ENCODE results near the gene NFIL3. TPM values are rescaled to one million over a fixed set of nuclear protein-coding genes. Genes with fewer than 3 reads are reported as not detected.
A peak's percentile ranks its signal among the peaks of the same experiment; 100 is the strongest.

NFIL3 gene
- total and polyA plus RNA-seq, 2 of the 4 experiments (the other 2 are of a cell fraction), result 27.6 to 27.7 TPM

- no peaks in the 10 kb centered on the region for H4K20me1 ChIP-seq (ENCODE audit: insufficient read depth, low read length)
- H3K27me3 ChIP-seq (ENCODE audit: control insufficient read depth, insufficient read depth, low read length), result no peaks in the 10 kb centered on the region
- H3K14ac ChIP-seq (replicated peaks; ENCODE audit: low read depth, low read length), result no peak overlapping the region
- no peaks in the 10 kb centered on the region for H3K9me1 ChIP-seq (ENCODE audit: insufficient read depth, low read length)
- no peak overlapping the region for H3K56ac ChIP-seq (ENCODE audit: extremely low read depth, insufficient read depth, low read length)
- ChIA-PET CTCF (interaction anchor here (0.5 kb wide), 2 partner anchors 13 to 141 kb away, joined by 5 to 6 read pairs; no protein-coding TSS in a partner anchor), POLR2A (ENCODE audit: unreplicated experiment) (no interaction called here)
- 0 out of 2 replicates have a peak overlapping the region, but pooled peaks have one; percentile 8 for H2BK120ac ChIP-seq (ENCODE audit: low read depth, low read length)
- no peaks in the 10 kb centered on the region; the same call in 1 of the 2 replicates for H3K9me3 ChIP-seq (ENCODE audit: control insufficient read depth, insufficient read depth, low read length)
- no peaks in the 10 kb centered on the region for H3K36me3 ChIP-seq (ENCODE audit: control insufficient read depth, insufficient read depth, low read length)
- H3K18ac ChIP-seq (ENCODE audit: low read depth, low read length), result peak overlapping the region; percentile 60; the same call in 1 of the 2 replicates
- H4K5ac ChIP-seq (ENCODE audit: low read depth, low read length), result no peak overlapping the region
- ATAC-seq (ENCODE audit: low read depth) (no peak), DNase-seq (no peak)
- no peak overlapping the region for H4K8ac ChIP-seq (ENCODE audit: low read depth in 2 of 2, low read length in 2 of 2)
- H2AK9ac ChIP-seq (replicated peaks; ENCODE audit: low read depth, low read length, poor library complexity), result no peak overlapping the region
- H3K9ac ChIP-seq (ENCODE audit: low read depth, low read length), result no peak overlapping the region
- no peak overlapping the region for H3K4me2 ChIP-seq (ENCODE audit: low read depth, low read length)
- WGBS, 2 experiments (ENCODE audit: extremely low coverage in 2 of 2, insufficient read length in 1 of 2), result no CpG with 5 or more reads among the region's 3 CpGs
- in situ Hi-C loops (cut with MboI; ENCODE audit: low sequenced_read_pairs), result no loop called here
- dilution Hi-C loops (cut with HindIII; ENCODE audit: low sequenced_read_pairs, unreplicated experiment), result no loop called here
- H2BK20ac ChIP-seq (ENCODE audit: low read depth, low read length), result peak overlapping the region; percentile 32; the same call in 1 of the 2 replicates
- H3K79me1 ChIP-seq (ENCODE audit: low read depth in 1 of 2, low read length in 2 of 2), result no peaks in the 10 kb centered on the region
- H2AK5ac ChIP-seq (ENCODE audit: low read depth, low read length), result no peak overlapping the region
- H3K4me3 ChIP-seq (ENCODE audit: insufficient read depth, low read depth, low read length), result no peak overlapping the region
- H3K23ac ChIP-seq (ENCODE audit: low read depth, low read length), result no peak overlapping the region
- no peak overlapping the region for H4K91ac ChIP-seq (ENCODE audit: insufficient read depth, low read depth, low read length)
- peaks cover 6% of the 10 kb centered on the region for H3K4me1 ChIP-seq (ENCODE audit: control insufficient read depth, insufficient read depth, low read length)
- H3K4ac ChIP-seq (ENCODE audit: low read depth, low read length), result no peak overlapping the region
- TF ChIP-seq CHD1 (IDR thresholded peaks at IDR 0.05; ENCODE audit: low read depth, low read length) (no peak), CEBPB (IDR thresholded peaks at IDR 0.05; ENCODE audit: low read depth, low read length) (no peak), RCOR1 (IDR thresholded peaks at IDR 0.05; ENCODE audit: insufficient replicate concordance, low read length) (no peak), BHLHE40 (IDR thresholded peaks at IDR 0.05; ENCODE audit: low read depth, low read length) (no peak), NFE2L2 (IDR thresholded peaks at IDR 0.05; ENCODE audit: low read depth, low read length) (no peak), POLR2A (IDR thresholded peaks at IDR 0.05; ENCODE audit: low read depth, low read length) (no peak), MAZ (IDR thresholded peaks at IDR 0.05; ENCODE audit: borderline replicate concordance, low read depth, low read length) (no peak), SMC3 (IDR thresholded peaks at IDR 0.05; ENCODE audit: low read depth, low read length) (no peak), MAFK (IDR thresholded peaks at IDR 0.05; ENCODE audit: low read depth, low read length) (no peak), MXI1 (IDR thresholded peaks at IDR 0.05; ENCODE audit: borderline replicate concordance, low read depth, low read length) (no peak), RAD21 (IDR thresholded peaks at IDR 0.05; ENCODE audit: low read length) (no peak), USF2 (IDR thresholded peaks at IDR 0.05; ENCODE audit: low read depth, low read length) (no peak), RFX5 (IDR thresholded peaks at IDR 0.05; ENCODE audit: low read depth, low read length) (no peak), FOS (IDR thresholded peaks at IDR 0.05; ENCODE audit: low read depth, low read length) (no peak)
- TF ChIP-seq, protein P1, sequence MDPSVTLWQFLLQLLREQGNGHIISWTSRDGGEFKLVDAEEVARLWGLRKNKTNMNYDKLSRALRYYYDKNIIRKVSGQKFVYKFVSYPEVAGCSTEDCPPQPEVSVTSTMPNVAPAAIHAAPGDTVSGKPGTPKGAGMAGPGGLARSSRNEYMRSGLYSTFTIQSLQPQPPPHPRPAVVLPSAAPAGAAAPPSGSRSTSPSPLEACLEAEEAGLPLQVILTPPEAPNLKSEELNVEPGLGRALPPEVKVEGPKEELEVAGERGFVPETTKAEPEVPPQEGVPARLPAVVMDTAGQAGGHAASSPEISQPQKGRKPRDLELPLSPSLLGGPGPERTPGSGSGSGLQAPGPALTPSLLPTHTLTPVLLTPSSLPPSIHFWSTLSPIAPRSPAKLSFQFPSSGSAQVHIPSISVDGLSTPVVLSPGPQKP (IDR thresholded peaks at IDR 0.05; ENCODE audit: borderline replicate concordance, low read depth, low read length), result no peak
- TF ChIP-seq, protein P2, sequence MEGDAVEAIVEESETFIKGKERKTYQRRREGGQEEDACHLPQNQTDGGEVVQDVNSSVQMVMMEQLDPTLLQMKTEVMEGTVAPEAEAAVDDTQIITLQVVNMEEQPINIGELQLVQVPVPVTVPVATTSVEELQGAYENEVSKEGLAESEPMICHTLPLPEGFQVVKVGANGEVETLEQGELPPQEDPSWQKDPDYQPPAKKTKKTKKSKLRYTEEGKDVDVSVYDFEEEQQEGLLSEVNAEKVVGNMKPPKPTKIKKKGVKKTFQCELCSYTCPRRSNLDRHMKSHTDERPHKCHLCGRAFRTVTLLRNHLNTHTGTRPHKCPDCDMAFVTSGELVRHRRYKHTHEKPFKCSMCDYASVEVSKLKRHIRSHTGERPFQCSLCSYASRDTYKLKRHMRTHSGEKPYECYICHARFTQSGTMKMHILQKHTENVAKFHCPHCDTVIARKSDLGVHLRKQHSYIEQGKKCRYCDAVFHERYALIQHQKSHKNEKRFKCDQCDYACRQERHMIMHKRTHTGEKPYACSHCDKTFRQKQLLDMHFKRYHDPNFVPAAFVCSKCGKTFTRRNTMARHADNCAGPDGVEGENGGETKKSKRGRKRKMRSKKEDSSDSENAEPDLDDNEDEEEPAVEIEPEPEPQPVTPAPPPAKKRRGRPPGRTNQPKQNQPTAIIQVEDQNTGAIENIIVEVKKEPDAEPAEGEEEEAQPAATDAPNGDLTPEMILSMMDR (conservative IDR thresholded peaks at IDR 0.05; ENCODE audit: low read depth, low read length), result no peak
- H2BK15ac ChIP-seq (ENCODE audit: low read depth, low read length), result no peak overlapping the region; the same call in 2 of the 3 replicates
- BruUV-seq (replicated peaks), result no TSS peak
- intact Hi-C loops (cut with micrococcal nuclease), result no loop called here
- peak overlapping the region; percentile 20 for H2BK5ac ChIP-seq (ENCODE audit: low read depth, low read length, poor library complexity, severe bottlenecking)
- peak overlapping the region; percentile 43; the same call in 1 of the 2 replicates for H3K27ac ChIP-seq (ENCODE audit: insufficient read depth, low read length)
- H2AFZ ChIP-seq (replicated peaks; ENCODE audit: low read length, poor library complexity), result no peak overlapping the region
Observed at GRCh38 chr9:91379426-91379825, 44.2 kb downstream of the NFIL3 start.
